HEK293 (cell line): ENCODE data around the gene ZFAND3.

Source experiments
- CTCF ChIA-PET: fragments of 350-600 bp; formaldehyde crosslinking; extraction: SDS; loops from one replicate; lab custom pipeline; 2021; ENCODE audit warnings: antibody characterized with exemption; lab: Yijun Ruan, JAX
- POLR2A ChIA-PET: fragments of 300-600 bp; formaldehyde crosslinking; extraction: SDS; loops from one replicate; lab custom pipeline; 2020; ENCODE audit warnings: antibody characterized with exemption, inconsistent platforms; lab: Yijun Ruan, JAX
- H3K27ac ChIP-seq: fragments of 200-500 bp; sonication (Bioruptor generic); 2 replicates; pipeline ENCODE4 v1.5.1; 2014; ENCODE audit warnings: low read depth, low read length, control low read depth, inconsistent platforms; ENCODE audit errors: extremely low read depth
- H3K36me3 ChIP-seq, 2 experiments: fragments of 200-500 bp in 1 of 2; sonication (Bioruptor generic) in 1 of 2; 1 replicate in 1 of 2; 2 replicates in 1 of 2; pipeline ENCODE4 v1.5.1; 2014 to 2017; ENCODE audit warnings: inconsistent platforms in 2 of 2, low read length in 2 of 2; ENCODE audit not compliant: control insufficient read depth in 2 of 2, insufficient read depth in 1 of 2
- H3K4me1 ChIP-seq: fragments of 200-500 bp; sonication (Bioruptor generic); 2 replicates; pipeline ENCODE4 v1.5.1; 2014; ENCODE audit warnings: mild to moderate bottlenecking, low read length, inconsistent platforms; ENCODE audit not compliant: control insufficient read depth, insufficient read depth
- H3K4me3 ChIP-seq: 2 replicates; pipeline ENCODE4 v1.5.1; 2011; ENCODE audit warnings: low read depth, mild to moderate bottlenecking, control low read depth, low read length, moderate library complexity
- H3K9me3 ChIP-seq: fragments of 200-500 bp; sonication (Bioruptor generic); 2 replicates; pipeline ENCODE4 v1.5.1; 2014; ENCODE audit warnings: low read depth, low read length, inconsistent platforms; ENCODE audit not compliant: control insufficient read depth, insufficient read depth
- GLI2 ChIP-seq: fragments of 450-650 bp; formaldehyde crosslinking; IDR thresholded peaks from 2 replicates; pipeline ENCODE4; 2017; ENCODE audit warnings: missing biosample characterization, missing genetic modification characterization, low read depth, borderline replicate concordance
- KLF1 ChIP-seq: fragments of 450-650 bp; formaldehyde crosslinking; IDR thresholded peaks from 2 replicates; pipeline ENCODE4 v1.5.1; 2016; ENCODE audit warnings: missing biosample characterization, missing genetic modification characterization
- KLF8 ChIP-seq: fragments of 450-650 bp; formaldehyde crosslinking; IDR thresholded peaks from 2 replicates; pipeline ENCODE4 v1.5.1; 2016; ENCODE audit warnings: missing biosample characterization, missing genetic modification characterization
- OSR2 ChIP-seq: fragments of 450-650 bp; formaldehyde crosslinking; IDR thresholded peaks from 2 replicates; pipeline ENCODE4 v1.5.1; 2016; ENCODE audit warnings: missing biosample characterization, missing genetic modification characterization
- RBAK ChIP-seq: fragments of 450-650 bp; formaldehyde crosslinking; IDR thresholded peaks from 2 replicates; pipeline ENCODE4 v1.5.1; 2016; ENCODE audit warnings: missing biosample characterization, missing genetic modification characterization
- SETDB1 ChIP-seq: IDR thresholded peaks from one replicate; pipeline ENCODE4 v1.6.1; 2017; ENCODE audit warnings: mild to moderate bottlenecking, low read length, moderate library complexity, mixed read lengths; ENCODE audit not compliant: insufficient read length
- WT1 ChIP-seq: fragments of 450-650 bp; formaldehyde crosslinking; IDR thresholded peaks from 2 replicates; pipeline ENCODE4 v1.5.1; 2016; ENCODE audit warnings: missing biosample characterization, missing genetic modification characterization
- ZFP37 ChIP-seq: fragments of 450-650 bp; formaldehyde crosslinking; IDR thresholded peaks from 2 replicates; pipeline ENCODE4 v1.5.1; 2016; ENCODE audit warnings: missing biosample characterization, missing genetic modification characterization
- ZIC2 ChIP-seq: fragments of 450-650 bp; formaldehyde crosslinking; IDR thresholded peaks from 2 replicates; pipeline ENCODE4 v1.5.1; 2016; ENCODE audit warnings: missing biosample characterization, missing genetic modification characterization
- ZNF146 ChIP-seq: fragments of 450-650 bp; formaldehyde crosslinking; IDR thresholded peaks from 2 replicates; pipeline ENCODE4 v1.5.1; 2016; ENCODE audit warnings: missing biosample characterization, missing genetic modification characterization
- ZNF157 ChIP-seq: fragments of 450-650 bp; formaldehyde crosslinking; IDR thresholded peaks from 2 replicates; pipeline ENCODE4 v1.5.1; 2016; ENCODE audit warnings: missing biosample characterization, missing genetic modification characterization
- ZNF426 ChIP-seq: fragments of 450-650 bp; formaldehyde crosslinking; IDR thresholded peaks from 2 replicates; pipeline ENCODE4 v1.5.1; 2017; ENCODE audit warnings: missing biosample characterization, missing genetic modification characterization, mild to moderate bottlenecking, inconsistent platforms, moderate library complexity
- ZNF449 ChIP-seq: fragments of 450-650 bp; formaldehyde crosslinking; IDR thresholded peaks from 2 replicates; pipeline ENCODE4 v1.5.1; 2017; ENCODE audit warnings: missing biosample characterization, mild to moderate bottlenecking, missing genetic modification characterization, moderate library complexity
- ZNF473 ChIP-seq: fragments of 450-650 bp; formaldehyde crosslinking; IDR thresholded peaks from 2 replicates; pipeline ENCODE4 v1.5.1; 2017; ENCODE audit warnings: missing biosample characterization, missing genetic modification characterization
- ZNF513 ChIP-seq: fragments of 450-650 bp; IDR thresholded peaks from 2 replicates; pipeline ENCODE4 v1.5.1; 2018; ENCODE audit warnings: missing biosample characterization, missing genetic modification characterization
- ZNF521 ChIP-seq: fragments of 450-650 bp; formaldehyde crosslinking; IDR thresholded peaks from 2 replicates; pipeline ENCODE4 v1.5.1; 2017; ENCODE audit warnings: missing biosample characterization, mild to moderate bottlenecking, missing genetic modification characterization
- ZNF561 ChIP-seq: fragments of 450-650 bp; IDR thresholded peaks from 2 replicates; pipeline ENCODE4 v1.5.1; 2018; ENCODE audit warnings: missing biosample characterization, missing genetic modification characterization, borderline replicate concordance
- ZNF571 ChIP-seq: fragments of 450-650 bp; formaldehyde crosslinking; IDR thresholded peaks from 2 replicates; pipeline ENCODE4 v1.5.0; 2017; ENCODE audit warnings: missing biosample characterization, missing genetic modification characterization
- ZNF580 ChIP-seq: fragments of 450-650 bp; formaldehyde crosslinking; IDR thresholded peaks from 2 replicates; pipeline ENCODE4 v1.5.1; 2016; ENCODE audit warnings: missing biosample characterization, missing genetic modification characterization
- ZNF654 ChIP-seq: fragments of 450-650 bp; formaldehyde crosslinking; IDR thresholded peaks from 2 replicates; pipeline ENCODE4 v1.5.1; 2016; ENCODE audit warnings: low read depth, missing biosample characterization, missing genetic modification characterization
- ZNF785 ChIP-seq: fragments of 450-650 bp; formaldehyde crosslinking; IDR thresholded peaks from 2 replicates; pipeline ENCODE4 v1.5.1; 2016; ENCODE audit warnings: missing biosample characterization, missing genetic modification characterization
- TF ChIP-seq, protein P1 (sequence below): fragments of 450-650 bp; formaldehyde crosslinking; IDR thresholded peaks from 2 replicates; pipeline ENCODE4 v1.5.1; 2016; ENCODE audit warnings: missing biosample characterization, missing genetic modification characterization
- TF ChIP-seq, protein P2 (sequence below): fragments of 450-650 bp; formaldehyde crosslinking; IDR thresholded peaks from 2 replicates; pipeline ENCODE4 v1.5.1; 2016; ENCODE audit warnings: missing biosample characterization, missing genetic modification characterization

Gene ZFAND3

GRCh38 chr6:37952027-37952426, 132.5 kb downstream of the ZFAND3 start:
- CTCF ChIA-PET = interaction anchor here (0.6 kb wide), 1 partner anchor 32 kb away, joined by 3 read pairs; no protein-coding TSS in a partner anchor
- Histone ChIP-seq H3K9me3 (no peaks in the 10 kb centered on the region), H3K4me3 (no peak overlapping the region), H3K36me3 (no peaks in the 10 kb centered on the region), H3K27ac (no peak overlapping the region), H3K4me1 (no peaks in the 10 kb centered on the region)
- POLR2A ChIA-PET = no interaction called here
- TF ChIP-seq ZNF521 (tag by site-specific recombination) (no peak), ZNF571 (tag by site-specific recombination) (no peak), ZNF157 (tag by site-specific recombination) (no peak), ZNF473 (no peak), ZFP37 (tag by site-specific recombination) (no peak), WT1 (tag by site-specific recombination) (no peak), ZNF146 (tag by site-specific recombination) (no peak), KLF8 (tag by site-specific recombination) (no peak), ZNF513 (tag by site-specific recombination) (no peak), GLI2 (tag by site-specific recombination) (no peak), KLF1 (tag by site-specific recombination) (no peak), ZNF654 (tag by site-specific recombination) (no peak), ZNF580 (tag by site-specific recombination) (no peak), ZNF449 (no peak)
- TF ChIP-seq, protein P1, sequence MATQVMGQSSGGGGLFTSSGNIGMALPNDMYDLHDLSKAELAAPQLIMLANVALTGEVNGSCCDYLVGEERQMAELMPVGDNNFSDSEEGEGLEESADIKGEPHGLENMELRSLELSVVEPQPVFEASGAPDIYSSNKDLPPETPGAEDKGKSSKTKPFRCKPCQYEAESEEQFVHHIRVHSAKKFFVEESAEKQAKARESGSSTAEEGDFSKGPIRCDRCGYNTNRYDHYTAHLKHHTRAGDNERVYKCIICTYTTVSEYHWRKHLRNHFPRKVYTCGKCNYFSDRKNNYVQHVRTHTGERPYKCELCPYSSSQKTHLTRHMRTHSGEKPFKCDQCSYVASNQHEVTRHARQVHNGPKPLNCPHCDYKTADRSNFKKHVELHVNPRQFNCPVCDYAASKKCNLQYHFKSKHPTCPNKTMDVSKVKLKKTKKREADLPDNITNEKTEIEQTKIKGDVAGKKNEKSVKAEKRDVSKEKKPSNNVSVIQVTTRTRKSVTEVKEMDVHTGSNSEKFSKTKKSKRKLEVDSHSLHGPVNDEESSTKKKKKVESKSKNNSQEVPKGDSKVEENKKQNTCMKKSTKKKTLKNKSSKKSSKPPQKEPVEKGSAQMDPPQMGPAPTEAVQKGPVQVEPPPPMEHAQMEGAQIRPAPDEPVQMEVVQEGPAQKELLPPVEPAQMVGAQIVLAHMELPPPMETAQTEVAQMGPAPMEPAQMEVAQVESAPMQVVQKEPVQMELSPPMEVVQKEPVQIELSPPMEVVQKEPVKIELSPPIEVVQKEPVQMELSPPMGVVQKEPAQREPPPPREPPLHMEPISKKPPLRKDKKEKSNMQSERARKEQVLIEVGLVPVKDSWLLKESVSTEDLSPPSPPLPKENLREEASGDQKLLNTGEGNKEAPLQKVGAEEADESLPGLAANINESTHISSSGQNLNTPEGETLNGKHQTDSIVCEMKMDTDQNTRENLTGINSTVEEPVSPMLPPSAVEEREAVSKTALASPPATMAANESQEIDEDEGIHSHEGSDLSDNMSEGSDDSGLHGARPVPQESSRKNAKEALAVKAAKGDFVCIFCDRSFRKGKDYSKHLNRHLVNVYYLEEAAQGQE (tag by site-specific recombination) = no peak
- TF ChIP-seq, protein P2, sequence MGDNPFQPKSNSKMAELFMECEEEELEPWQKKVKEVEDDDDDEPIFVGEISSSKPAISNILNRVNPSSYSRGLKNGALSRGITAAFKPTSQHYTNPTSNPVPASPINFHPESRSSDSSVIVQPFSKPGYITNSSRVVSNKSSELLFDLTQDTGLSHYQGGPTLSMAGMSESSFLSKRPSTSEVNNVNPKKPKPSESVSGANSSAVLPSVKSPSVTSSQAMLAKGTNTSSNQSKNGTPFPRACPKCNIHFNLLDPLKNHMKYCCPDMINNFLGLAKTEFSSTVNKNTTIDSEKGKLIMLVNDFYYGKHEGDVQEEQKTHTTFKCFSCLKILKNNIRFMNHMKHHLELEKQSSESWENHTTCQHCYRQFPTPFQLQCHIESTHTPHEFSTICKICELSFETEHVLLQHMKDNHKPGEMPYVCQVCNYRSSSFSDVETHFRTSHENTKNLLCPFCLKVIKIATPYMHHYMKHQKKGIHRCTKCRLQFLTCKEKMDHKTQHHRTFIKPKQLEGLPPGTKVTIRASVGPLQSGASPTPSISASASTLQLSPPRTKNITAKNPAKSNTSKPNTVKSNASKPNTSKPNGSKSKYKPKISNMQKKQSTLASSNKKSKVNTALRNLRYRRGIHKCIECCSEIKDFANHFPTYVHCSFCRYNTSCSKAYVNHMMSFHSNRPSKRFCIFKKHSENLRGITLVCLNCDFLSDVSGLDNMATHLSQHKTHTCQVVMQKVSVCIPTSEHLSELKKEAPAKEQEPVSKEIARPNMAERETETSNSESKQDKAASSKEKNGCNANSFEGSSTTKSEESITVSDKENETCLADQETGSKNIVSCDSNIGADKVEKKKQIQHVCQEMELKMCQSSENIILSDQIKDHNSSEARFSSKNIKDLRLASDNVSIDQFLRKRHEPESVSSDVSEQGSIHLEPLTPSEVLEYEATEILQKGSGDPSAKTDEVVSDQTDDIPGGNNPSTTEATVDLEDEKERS = no peak

- H3K4me1 ChIP-seq = peaks cover 11% of the 10 kb centered on the region
- ChIA-PET CTCF (interaction anchor here (0.6 kb wide), 2 partner anchors 28 to 92 kb away, joined by 3 read pairs; no protein-coding TSS in a partner anchor), POLR2A (no interaction called here)
These were observed 135.3 kb downstream of the ZFAND3 start for GRCh38 chr6:37954791-37955190.

More at GRCh38 chr6:37954791-37955190, 135.3 kb downstream of the ZFAND3 start:
- H3K27ac ChIP-seq = no peak overlapping the region
- H3K4me3 ChIP-seq = no peak overlapping the region
- TF ChIP-seq ZIC2 (tag by site-specific recombination) (no peak), ZNF426 (tag by site-specific recombination) (no peak), ZNF561 (tag by site-specific recombination) (no peak), ZNF785 (tag by site-specific recombination) (no peak), SETDB1 (no peak), RBAK (tag by site-specific recombination) (no peak), OSR2 (no peak)
- no peaks in the 10 kb centered on the region for H3K9me3 ChIP-seq
- H3K36me3 ChIP-seq = no peaks in the 10 kb centered on the region
